WI38 (cell line): ENCODE measurements around the gene OMA1.
"Not testable (repeated sequence)": the region's sequence is repeated elsewhere in the genome, so short reads cannot be mapped to it uniquely, and the experiment has no call there.

Experiments used
- H3K4me3 ChIP-seq: 2 replicates; pipeline ENCODE4 v1.5.1; 2011; ENCODE audit warnings: low read depth, mild to moderate bottlenecking, control low read depth, low read length
- CTCF ChIP-seq: IDR thresholded peaks from 2 replicates; pipeline ENCODE4 v1.5.1; 2012; ENCODE audit warnings: low read depth, mild to moderate bottlenecking, control low read depth, low read length

The OMA1 gene

GRCh38 chr1:58568271-58568860, 21.8 kb upstream of the OMA1 start:
- no peak overlapping the region for H3K4me3 ChIP-seq
- TF ChIP-seq CTCF = no peak

DNA sequence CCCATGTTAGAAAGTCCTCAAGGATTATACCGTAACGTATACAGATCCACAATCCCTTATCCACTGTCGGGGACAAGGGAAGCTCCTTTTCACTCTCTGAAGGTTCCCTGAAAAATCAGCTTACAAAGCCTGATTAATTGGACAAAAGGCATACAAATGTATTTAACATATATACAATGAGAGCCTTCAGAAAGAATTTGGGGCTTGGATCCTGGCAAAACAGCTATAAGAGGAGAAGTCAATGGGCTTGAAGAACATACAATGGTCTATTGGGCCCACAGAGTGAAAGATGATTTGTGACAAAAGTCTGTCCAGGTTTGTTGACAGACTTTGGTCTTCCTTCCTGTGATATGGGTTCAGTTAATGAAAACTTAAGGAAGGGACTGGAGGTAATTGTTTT, 19.8 kb upstream of the OMA1 start:
- no peak overlapping the region for H3K4me3 ChIP-seq
- TF ChIP-seq CTCF = no peak

DNA sequence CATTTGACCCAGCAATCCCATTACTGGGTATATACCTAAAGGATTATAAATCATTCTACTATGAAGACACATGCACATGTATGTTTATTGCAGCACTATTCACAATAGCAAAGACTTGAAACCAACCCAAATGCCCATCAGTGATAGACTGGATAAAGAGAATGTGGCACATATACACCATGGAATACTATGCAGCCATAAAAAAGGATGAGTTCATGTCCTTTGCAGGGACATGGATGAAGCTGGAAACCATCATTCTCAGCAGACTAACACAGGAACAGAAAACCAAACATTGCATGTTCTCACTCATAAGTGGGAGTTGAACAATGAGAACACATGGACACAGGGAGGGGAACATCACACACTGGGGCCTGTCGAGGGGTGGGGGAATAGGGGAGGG, 17.2 kb upstream of the OMA1 start:
- H3K4me3 ChIP-seq = not testable (repeated sequence)

- no peak overlapping the region for H3K4me3 ChIP-seq
- no peak for TF ChIP-seq CTCF
These were observed 15.1 kb upstream of the OMA1 start for GRCh38 chr1:58561633-58562032.

- H3K4me3 ChIP-seq = no peak overlapping the region
These were observed 8.9 kb upstream of the OMA1 start for GRCh38 chr1:58555393-58555792.

DNA sequence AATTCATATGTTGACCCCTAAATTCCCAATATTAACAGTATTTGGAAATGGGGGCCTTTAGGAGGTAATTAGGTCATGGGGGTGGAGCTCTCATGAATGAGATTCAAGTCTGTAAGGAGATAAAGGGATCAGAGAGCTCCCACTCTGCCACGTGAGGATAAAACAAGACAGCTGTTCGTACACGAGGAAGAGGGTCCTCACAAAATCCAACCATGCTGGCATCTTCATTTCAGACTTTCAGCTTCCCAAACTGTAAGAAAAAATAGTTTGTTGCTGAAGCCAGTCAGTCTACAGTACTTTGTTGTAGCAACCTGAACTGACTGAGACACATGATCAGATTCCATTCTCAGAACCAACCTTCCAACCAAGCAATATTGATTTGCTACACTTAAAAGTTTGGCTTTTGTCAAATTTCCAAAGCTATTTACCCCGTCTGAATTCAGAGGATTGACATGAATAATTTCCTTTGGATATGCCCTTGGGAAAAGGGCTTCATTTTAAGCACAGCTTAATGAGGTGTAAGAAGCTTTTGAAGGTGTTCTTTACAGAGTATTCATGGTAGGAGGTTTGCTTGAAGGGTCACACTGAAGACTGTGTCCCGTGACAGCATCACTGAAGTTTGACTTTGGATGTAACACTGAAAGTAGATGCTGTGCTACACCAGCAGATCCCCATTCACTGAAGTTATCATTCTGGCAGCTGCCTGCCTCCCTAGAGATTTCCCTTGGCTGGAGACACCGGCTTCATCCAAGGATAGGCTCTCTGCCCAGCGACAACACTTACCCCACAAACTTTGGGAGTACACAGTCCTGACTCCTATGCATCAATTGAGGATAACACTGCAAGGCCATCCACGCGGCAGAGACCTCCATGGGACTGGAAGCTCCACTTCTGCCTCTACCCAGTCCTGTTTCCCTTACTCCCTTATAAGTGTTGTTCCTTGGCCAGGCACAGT, 4.9 kb upstream of the OMA1 start:
- H3K4me3 ChIP-seq = no peak overlapping the region
- TF ChIP-seq CTCF = no peak

More at GRCh38 chr1:58555393-58555792, 8.9 kb upstream of the OMA1 start:
- TF ChIP-seq CTCF = no peak

GRCh38 chr1:58549291-58549690, 2.8 kb upstream of the OMA1 start:
- not testable (repeated sequence) for H3K4me3 ChIP-seq

GRCh38 chr1:58548371-58548770, 1.8 kb upstream of the OMA1 start:
- H3K4me3 ChIP-seq = no peak overlapping the region
- TF ChIP-seq CTCF = no peak
